ENCODE results near the gene KYNU.

- TF ChIP-seq CTCF (IDR thresholded peaks at IDR 0.05): no peak
- TF ChIP-seq EP300 (IDR thresholded peaks at IDR 0.05): no peak
Measured at GRCh38 chr2:143087033-143087432, 209.6 kb downstream of the KYNU start.

Measured in tibial nerve (tissue), 4 donors.